HG03571 (cell line): ENCODE results near the gene HNRNPC.
"Not testable (repeated sequence)": the region's sequence is repeated elsewhere in the genome, so short reads cannot be mapped to it uniquely, and the experiment has no call there.

ENCODE experiments used
- ATAC-seq: cut with Tn5 transposase; IDR thresholded peaks from one replicate; pipeline ENCODE4 v1.9.1; 2021; ENCODE audit not compliant: unreplicated experiment

The HNRNPC gene

GRCh38 chr14:21272661-21273060 is 3.4 kb upstream of the HNRNPC start:
- ATAC-seq = not testable (repeated sequence)

GRCh38 chr14:21268617-21269251 is 508 bp downstream of the HNRNPC start:
- ATAC-seq = no peak

GRCh38 chr14:21267886-21268616 is 1.2 kb downstream of the HNRNPC start:
- ATAC-seq = no peak

GRCh38 chr14:21267431-21267845 is 1.8 kb downstream of the HNRNPC start:
- ATAC-seq = no peak

GRCh38 chr14:21264025-21264801 is 5.0 kb downstream of the HNRNPC start:
- ATAC-seq = peak; percentile 56

GRCh38 chr14:21263284-21264024 is 5.8 kb downstream of the HNRNPC start:
- no peak for ATAC-seq

GRCh38 chr14:21262410-21262809 is 6.8 kb downstream of the HNRNPC start:
- no peak for ATAC-seq

GRCh38 chr14:21261824-21262223 is 7.4 kb downstream of the HNRNPC start:
- no peak for ATAC-seq

- ATAC-seq = no peak
Measured at GRCh38 chr14:21258889-21259787, 10.1 kb downstream of the HNRNPC start.

GRCh38 chr14:21258005-21258888 is 11.0 kb downstream of the HNRNPC start:
- ATAC-seq = no peak

- no peak for ATAC-seq
Measured at GRCh38 chr14:21257394-21257909, 11.8 kb downstream of the HNRNPC start.

GRCh38 chr14:21256539-21257393 is 12.5 kb downstream of the HNRNPC start:
- no peak for ATAC-seq

GRCh38 chr14:21256102-21256447 is 13.2 kb downstream of the HNRNPC start:
- not testable (repeated sequence) for ATAC-seq

- ATAC-seq = no peak
Measured at GRCh38 chr14:21255385-21256101, 13.7 kb downstream of the HNRNPC start.

GRCh38 chr14:21252149-21252548 is 17.1 kb downstream of the HNRNPC start:
- no peak for ATAC-seq

GRCh38 chr14:21251215-21251614 is 18.0 kb downstream of the HNRNPC start:
- ATAC-seq = no peak

- ATAC-seq = no peak
Measured at GRCh38 chr14:21248739-21249411, 20.4 kb downstream of the HNRNPC start.
